Loucy (cell line): ENCODE data around the gene PSORS1C2.

ENCODE experiments used
- CTCF ChIP-seq: fragments of 200-600 bp; sonication (generic); conservative IDR thresholded peaks from 2 replicates; pipeline ENCODE4 v1.5.1; 2014; ENCODE audit warnings: mild to moderate bottlenecking, antibody characterized with exemption, low read length
- EZH2phosphoT487 ChIP-seq: fragments of 200-600 bp; IDR thresholded peaks from 2 replicates; pipeline ENCODE4 v1.6.1; 2018; ENCODE audit warnings: antibody characterized with exemption, mild to moderate bottlenecking, moderate library complexity, borderline replicate concordance

GRCh38 chr6:31094389-31094881 lies 44.4 kb downstream of the PSORS1C2 start:
- TF ChIP-seq CTCF (no peak), EZH2phosphoT487 (no peak)
